Measurements from ENCODE around the gene PRR23E.

DNA sequence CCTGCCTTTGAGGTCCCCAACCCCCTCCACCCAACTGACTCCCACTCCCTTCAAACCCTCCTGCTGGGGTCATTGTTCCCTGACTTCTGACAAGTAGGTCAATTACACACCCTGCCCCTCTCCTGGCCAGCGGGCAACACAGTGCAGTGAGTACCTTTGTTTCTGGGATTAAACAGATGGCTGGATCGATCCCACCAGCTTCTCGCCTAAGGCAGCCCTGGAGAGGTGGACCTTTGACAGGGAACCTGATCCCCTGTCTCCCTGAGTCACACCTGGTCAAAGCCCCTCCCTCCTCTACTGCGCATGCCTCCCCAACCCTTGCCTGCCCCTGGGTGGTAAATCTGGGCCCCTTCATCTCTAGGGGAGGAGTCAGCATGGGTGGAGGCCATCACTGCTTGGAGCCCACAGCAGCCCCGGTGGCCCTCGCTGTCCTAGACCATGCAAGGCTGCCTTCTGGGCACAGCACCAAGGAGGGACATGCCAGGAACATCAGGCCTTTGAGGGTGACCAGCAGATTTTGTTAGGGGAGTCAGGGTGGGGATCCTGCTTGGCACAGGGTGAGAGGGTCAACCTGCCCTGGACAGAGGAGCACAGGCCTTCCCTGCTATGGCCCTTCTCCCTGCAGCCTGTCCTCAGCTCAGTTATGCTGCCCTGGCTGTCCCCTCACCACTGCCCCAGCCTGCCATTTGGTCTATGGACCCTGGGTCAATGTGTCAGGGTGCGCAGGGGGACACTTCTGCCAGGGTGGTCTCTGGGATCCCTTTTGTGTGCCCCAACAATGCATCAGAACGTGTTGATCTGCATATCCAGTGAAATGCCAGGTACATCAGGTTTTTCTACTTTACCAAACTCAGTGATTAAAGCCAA is 9.8 kb upstream of the PRR23E start:
- TF ChIP-seq, protein P1, sequence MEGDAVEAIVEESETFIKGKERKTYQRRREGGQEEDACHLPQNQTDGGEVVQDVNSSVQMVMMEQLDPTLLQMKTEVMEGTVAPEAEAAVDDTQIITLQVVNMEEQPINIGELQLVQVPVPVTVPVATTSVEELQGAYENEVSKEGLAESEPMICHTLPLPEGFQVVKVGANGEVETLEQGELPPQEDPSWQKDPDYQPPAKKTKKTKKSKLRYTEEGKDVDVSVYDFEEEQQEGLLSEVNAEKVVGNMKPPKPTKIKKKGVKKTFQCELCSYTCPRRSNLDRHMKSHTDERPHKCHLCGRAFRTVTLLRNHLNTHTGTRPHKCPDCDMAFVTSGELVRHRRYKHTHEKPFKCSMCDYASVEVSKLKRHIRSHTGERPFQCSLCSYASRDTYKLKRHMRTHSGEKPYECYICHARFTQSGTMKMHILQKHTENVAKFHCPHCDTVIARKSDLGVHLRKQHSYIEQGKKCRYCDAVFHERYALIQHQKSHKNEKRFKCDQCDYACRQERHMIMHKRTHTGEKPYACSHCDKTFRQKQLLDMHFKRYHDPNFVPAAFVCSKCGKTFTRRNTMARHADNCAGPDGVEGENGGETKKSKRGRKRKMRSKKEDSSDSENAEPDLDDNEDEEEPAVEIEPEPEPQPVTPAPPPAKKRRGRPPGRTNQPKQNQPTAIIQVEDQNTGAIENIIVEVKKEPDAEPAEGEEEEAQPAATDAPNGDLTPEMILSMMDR (conservative IDR thresholded peaks at IDR 0.05; ENCODE audit: low read length) = no peak
- TF ChIP-seq EZH2phosphoT487 (IDR thresholded peaks at IDR 0.05; ENCODE audit: borderline replicate concordance, low read depth, low read length) = no peak
